HK-2 (cell line): ENCODE results near the gene VDAC2.

Experiments used
- DNase-seq: peaks from one replicate; pipeline ENCODE4 v3.0.0-alpha.2; 2018; ENCODE audit not compliant: unreplicated experiment

VDAC2 gene

GRCh38 chr10:75229971-75230370 lies 19.4 kb downstream of the VDAC2 start:
- no peak for DNase-seq

DNA sequence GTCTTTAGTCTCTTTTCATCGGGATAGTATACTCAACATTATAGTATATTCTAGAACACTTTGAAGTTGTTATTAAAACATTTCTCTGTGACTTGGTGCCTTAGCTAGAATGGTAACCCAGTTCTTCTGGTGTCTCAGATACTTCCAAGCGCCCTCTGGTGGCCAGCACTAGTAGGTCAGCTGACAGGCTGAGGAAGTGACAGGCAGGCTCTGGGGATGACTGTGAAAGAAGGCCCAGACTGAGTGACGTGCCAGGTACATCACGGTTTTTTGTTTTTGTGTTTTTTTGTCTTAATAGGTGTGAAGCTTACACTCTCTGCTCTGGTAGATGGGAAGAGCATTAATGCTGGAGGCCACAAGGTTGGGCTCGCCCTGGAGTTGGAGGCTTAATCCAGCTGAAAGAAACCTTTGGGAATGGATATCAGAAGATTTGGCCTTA lies 20.0 kb downstream of the VDAC2 start:
- peak; percentile 89 for DNase-seq

GRCh38 chr10:75231672-75232581 lies 21.3 kb downstream of the VDAC2 start:
- DNase-seq, result no peak

DNA sequence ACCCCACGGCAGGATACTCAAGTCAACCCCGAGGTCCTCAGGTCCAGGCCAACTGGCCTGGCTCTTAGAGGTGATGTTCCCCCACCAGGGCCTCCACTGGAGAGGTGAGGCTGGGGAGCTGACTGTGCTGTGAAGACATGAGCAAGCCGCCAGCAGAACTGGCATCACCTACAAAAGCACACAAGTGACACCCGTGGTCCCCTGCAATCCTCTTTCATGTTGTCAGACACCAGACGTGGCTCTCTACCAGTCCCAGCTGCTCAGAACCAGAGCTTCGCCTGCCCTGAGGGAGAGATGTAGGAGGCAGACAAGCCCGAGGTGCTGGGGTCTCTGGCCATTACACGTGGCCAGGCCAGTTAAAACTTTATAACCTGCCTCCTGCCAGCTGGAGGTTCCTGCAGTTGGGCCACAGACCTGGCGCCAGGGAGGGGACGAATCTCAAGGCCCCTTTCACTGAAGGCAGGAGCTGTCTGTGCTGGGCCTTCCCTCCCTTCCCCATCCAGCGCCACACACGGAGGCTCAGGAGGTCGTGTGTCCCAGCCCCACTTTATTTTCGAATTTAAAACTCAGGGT lies 22.9 kb downstream of the VDAC2 start:
- peak; percentile 41 for DNase-seq

DNA sequence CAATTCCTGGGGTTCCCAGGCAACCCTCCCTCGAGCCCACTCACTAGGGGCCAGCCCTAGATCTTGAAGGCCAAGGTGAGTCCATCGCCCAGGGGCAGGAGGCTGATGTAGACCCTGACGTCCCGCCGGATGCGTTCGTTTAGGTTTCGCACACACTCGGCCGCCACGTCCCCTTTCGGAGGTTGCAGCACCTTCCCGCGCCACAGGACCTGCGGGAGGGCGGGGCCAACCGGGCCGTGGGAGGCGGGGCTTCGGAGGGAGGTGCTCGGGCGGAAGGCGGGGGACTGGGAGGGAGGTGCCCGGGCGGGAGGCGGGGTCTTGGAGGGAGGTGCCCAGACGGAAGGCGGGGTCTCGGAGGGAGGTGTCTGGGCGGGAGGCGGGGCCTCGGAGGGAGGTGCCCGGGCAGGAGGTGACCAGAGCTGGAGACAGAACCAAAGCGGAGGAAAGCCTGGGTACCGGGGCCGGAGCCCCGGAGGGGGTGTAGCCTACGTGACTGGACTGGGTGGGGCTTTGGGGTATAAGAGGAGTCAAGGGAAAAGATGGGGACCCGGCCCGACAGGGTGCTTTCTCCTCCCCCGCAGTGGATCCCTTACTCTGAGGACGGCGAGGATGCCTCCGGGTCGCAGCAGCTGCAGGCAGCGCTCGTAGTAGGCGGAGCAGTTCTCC lies 23.6 kb downstream of the VDAC2 start:
- DNase-seq, result peak; percentile 100

GRCh38 chr10:75234683-75235374 lies 24.2 kb downstream of the VDAC2 start:
- DNase-seq, result peak; percentile 64

DNA sequence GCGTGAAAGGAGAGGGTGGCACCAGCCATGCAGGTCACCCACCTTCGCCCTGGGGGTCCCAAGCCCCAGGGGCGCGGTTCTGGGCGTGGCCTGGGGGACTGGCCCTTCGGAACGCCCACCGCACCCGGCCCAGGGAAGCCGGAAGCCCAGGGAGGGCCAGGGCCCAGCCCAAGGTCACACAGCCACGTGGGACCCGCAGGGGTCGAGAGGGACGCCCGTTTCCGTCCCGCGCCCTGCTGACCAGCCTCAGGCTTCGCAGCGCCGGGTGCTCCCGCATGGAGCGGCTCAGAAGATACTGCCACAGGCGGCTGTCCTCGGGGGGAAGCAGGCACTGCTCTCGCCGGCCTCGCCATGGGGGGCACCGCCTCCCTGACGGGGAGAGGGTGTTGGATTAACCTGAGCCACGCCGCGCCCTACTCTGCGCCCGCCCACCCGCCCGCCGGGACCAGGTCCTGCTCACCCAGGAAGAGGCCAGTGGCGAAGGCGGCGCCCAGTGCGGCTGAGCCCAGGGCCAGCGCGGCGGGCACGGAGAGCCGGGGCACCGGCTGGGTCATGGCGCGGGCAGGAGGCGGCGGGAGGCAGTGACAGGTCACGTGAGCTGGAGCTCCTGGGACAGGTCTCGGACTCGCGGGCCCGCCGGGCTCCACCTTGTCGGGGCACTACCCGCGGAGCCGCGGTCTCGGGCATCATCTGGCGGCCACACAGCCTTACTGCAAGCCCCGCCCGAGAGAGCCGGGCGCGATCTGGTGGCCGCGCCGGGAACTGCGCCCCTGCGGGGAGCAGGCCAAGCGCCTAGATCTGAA lies 25.0 kb downstream of the VDAC2 start, which contains the start of gene COMTD1:
COMTD1 (minus strand) TSS at position 583 of the 803 bp plus-strand sequence; CDS start at position 554, 29 bp downstream.
- peak; percentile 99 for DNase-seq

DNA sequence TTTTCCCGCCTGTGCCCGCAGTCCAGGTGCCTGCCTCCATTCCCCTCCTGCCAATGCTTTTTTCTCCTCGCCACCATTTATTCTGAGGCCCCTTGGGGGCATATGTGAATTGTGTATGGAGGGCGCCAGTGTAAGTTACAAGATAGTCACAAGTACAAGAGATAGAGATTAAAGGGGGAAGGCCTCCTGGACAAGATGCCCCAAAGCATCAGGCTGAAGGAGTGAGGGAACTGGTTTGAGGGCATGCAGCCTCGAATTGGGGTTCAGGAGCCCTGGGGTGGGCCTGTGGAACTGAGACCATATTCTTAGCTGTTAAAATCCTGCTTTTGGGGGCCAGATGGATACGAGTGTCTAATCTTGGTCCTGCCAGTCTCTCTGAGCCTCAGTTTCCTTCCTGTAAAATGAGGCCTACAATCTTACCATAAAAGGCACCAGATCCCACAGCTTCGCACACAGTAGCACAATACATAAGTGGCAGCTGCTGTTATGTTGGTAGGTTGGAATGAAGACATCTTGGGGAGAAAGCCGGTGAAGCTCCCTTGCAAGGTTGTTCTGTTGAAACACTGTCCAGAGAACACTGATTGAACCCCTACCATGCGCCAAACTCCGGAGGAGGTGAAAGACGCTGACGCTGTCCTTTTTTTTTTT lies 25.7 kb downstream of the VDAC2 start:
- DNase-seq, result no peak

- DNase-seq, result no peak
Observed at GRCh38 chr10:75238182-75239095, 27.8 kb downstream of the VDAC2 start.

- no peak for DNase-seq
Observed at GRCh38 chr10:75239096-75239790, 28.6 kb downstream of the VDAC2 start.

DNA sequence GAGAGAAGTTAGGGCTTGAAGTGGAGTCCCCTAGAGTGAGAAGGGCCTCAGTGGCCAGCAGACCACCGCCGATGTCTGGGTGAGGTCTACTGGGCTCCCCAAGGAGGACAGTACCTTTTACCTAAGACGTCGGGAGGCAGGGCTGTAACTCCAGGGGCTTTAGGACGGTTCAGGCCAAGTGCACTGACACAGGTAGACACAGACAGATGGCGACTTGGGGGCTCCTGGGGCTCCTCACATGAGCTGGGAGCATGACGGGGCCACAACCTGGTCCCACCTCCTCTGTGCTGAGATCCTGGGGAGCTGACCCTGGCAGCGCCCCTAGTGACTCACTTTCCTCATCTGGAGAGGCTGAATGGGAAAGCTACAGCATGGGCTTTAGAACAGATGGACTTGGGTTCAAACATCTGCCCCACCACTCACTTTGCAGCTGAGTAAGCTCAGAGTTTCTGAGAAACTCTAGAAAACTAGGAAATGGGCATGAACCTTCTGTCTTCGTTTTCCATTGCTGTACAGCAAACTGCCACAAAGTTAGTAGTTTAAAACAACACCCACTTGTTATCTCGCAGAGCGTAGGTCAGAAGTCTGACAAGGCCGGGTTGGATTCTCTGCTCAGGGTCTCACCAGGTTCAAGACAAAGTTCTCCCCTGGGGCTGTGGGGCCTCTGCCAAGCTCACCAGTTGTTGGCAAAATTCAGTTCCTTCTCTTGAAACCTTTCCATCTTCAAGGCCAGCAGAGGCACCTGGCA lies 29.9 kb downstream of the VDAC2 start:
- DNase-seq, result no peak

GRCh38 chr10:75243426-75243825 lies 32.8 kb downstream of the VDAC2 start:
- no peak for DNase-seq

DNA sequence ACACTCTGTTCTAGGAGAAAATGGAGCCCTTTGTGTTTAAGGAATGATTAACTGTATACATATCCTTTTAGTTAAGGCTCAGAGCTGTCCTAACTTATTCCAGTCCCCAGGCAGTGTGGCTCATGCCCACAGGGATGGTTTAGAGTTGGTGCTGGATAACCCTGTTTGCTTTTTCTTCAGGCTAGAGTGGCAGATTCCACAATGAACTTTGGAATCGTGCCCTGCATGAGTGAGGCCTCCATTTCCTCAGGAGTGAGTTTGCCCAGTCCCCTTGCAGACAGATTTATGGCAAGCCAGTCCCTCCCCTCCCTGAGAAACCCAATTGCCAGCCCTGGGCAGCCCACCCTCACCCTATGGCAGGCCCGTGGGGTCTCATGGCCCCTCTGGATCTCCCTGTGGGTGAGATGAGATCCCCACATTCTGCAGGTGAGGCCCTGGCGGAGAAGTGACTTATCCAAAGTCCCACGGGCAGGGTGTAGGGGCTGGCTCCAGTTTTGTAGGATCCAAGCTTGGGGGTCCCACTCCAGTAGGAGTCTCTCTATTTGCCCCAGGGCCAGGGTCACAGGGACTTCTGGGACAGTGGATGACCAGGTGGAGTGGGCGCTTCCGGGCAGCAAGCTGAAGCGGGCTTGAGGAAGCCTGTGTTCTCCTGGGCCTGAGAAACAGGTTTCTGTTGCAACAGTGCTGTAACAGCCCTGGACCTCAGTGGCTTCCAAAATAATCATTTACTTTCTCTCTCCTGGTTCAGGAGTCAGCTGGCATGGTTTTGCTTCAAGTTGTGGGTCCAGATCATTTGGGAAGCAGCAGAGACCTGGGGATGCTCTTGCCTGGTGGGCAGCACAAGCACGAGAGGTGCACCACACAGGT lies 34.1 kb downstream of the VDAC2 start:
- DNase-seq, result no peak

DNA sequence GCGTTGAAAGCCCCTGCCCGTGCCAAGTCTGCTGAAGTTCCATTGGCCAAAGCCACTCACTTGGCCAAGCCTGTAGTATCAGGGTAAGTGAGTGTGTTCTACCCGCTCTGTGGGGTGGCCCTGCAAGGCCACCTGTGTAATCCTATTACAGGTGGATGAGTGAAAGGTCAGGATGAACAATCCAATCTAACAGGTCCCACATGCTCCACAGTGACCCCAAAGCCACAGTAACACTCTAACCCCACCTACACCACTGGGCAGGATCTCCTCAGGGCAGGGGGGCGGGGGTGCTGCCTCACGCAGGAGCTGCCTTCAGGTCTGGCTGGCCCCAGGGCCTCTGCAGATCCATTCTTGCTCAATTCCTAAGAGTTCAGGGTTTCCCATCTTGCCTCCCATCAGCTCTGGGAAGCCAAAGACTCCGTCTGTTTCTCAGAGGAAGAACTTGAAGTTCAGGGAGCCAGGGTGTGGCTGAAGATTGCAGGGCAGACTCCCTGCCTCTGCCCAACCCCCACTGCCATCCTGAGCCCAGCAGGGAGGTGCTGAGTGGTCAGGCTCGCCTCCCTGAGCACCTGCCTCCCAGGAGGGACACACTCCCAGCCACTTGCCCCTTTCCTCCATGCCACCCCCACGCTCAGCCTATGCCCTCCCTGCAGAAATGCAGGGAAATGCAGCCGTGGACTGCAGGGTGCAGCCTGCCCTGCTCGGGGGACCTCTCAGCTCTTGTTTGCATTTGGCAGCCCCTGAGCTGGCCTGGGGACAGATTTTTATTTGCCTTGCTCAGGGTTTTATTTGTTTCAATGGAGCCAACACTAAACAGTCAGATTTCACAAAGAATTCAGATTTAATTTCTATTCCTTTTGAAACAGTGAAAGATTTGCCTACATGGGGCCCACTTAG lies 35.0 kb downstream of the VDAC2 start:
- no peak for DNase-seq

GRCh38 chr10:75246506-75246905 lies 35.9 kb downstream of the VDAC2 start:
- no peak for DNase-seq

- DNase-seq, result no peak
Observed at GRCh38 chr10:75247797-75248196, 37.2 kb downstream of the VDAC2 start.
